ENCODE measurements around the gene EPHA6. TPM values are rescaled to one million over a fixed set of nuclear protein-coding genes. Genes with fewer than 3 reads are reported as not detected.

The EPHA6 gene
- total and polyA plus RNA-seq, 2 donors (not counting 3 experiments of a cell fraction or from before 2014, with no cell fraction given) = not detected

DNA sequence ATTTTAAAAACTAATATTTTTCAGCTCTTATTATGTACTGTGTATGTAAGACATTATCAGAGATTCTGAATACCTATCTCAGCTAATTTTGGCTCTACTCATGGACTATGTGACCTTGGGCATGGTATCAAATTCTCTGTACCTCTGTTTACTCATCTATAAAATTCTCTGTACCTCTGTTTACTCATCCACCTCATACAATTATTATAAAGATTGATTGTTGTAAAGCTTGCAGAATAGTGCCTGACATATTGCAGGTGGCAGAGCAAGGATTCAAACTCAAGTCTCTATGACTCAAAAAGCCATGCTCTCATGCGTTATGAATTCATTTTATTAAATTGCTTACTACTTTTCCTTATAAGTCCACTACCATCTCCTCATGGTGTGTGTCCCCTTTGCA is 798.2 kb downstream of the EPHA6 start:
- no peaks in the 10 kb centered on the region for H3K4me1 ChIP-seq (ENCODE audit: control insufficient read depth, extremely low read depth, insufficient read depth, low read length)
- dilution Hi-C loops (cut with MboI; ENCODE audit: extremely low pct_ligation_motif_present, low sequenced_read_pairs) (no loop called here), intact Hi-C loops (cut with micrococcal nuclease) (no loop called here)
- TF ChIP-seq FOS (IDR thresholded peaks at IDR 0.05; ENCODE audit: borderline replicate concordance, insufficient read depth, low read length) (no peak), MYC (IDR thresholded peaks at IDR 0.05; ENCODE audit: low read depth, low read length) (no peak), JUN (IDR thresholded peaks at IDR 0.05; ENCODE audit: borderline replicate concordance, insufficient read depth, insufficient read length, low read depth) (no peak), GATA2 (IDR thresholded peaks at IDR 0.05; ENCODE audit: insufficient read depth, insufficient read length, low read depth, low read length) (no peak), POLR2A (IDR thresholded peaks at IDR 0.05; ENCODE audit: low read depth, low read length) (no peak), POLR2AphosphoS5 (IDR thresholded peaks at IDR 0.05; ENCODE audit: insufficient read depth, low read depth, low read length) (no peak), EZH2 (IDR thresholded peaks at IDR 0.05; ENCODE audit: borderline replicate concordance, low read depth, low read length, severe bottlenecking) (no peak)
- TF ChIP-seq, protein P1, sequence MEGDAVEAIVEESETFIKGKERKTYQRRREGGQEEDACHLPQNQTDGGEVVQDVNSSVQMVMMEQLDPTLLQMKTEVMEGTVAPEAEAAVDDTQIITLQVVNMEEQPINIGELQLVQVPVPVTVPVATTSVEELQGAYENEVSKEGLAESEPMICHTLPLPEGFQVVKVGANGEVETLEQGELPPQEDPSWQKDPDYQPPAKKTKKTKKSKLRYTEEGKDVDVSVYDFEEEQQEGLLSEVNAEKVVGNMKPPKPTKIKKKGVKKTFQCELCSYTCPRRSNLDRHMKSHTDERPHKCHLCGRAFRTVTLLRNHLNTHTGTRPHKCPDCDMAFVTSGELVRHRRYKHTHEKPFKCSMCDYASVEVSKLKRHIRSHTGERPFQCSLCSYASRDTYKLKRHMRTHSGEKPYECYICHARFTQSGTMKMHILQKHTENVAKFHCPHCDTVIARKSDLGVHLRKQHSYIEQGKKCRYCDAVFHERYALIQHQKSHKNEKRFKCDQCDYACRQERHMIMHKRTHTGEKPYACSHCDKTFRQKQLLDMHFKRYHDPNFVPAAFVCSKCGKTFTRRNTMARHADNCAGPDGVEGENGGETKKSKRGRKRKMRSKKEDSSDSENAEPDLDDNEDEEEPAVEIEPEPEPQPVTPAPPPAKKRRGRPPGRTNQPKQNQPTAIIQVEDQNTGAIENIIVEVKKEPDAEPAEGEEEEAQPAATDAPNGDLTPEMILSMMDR (IDR thresholded peaks at IDR 0.05; ENCODE audit: extremely low read depth in 1 of 2, insufficient read depth in 1 of 2, low read depth in 1 of 2, low read length in 2 of 2) = no peak
- TF ChIP-seq, protein P2, sequence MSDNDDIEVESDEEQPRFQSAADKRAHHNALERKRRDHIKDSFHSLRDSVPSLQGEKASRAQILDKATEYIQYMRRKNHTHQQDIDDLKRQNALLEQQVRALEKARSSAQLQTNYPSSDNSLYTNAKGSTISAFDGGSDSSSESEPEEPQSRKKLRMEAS (IDR thresholded peaks at IDR 0.05; ENCODE audit: insufficient read depth, insufficient read length) = no peak
- H4K20me1 ChIP-seq (replicated peaks; ENCODE audit: control insufficient read depth, extremely low read depth, insufficient read depth, low read length) = no peaks in the 10 kb centered on the region
- ChIA-PET POLR2A (no interaction called here), CTCF (no interaction called here)
- no peak overlapping the region for H2AFZ ChIP-seq (ENCODE audit: low read depth, low read length)
- no peaks in the 10 kb centered on the region for H3K9me3 ChIP-seq (replicated peaks; ENCODE audit: control insufficient read depth, insufficient read depth, low read length)
- no peak overlapping the region for H3K27ac ChIP-seq (ENCODE audit: insufficient read depth, low read depth, low read length)
- H3K4me3 ChIP-seq (replicated peaks in 1 of 3; ENCODE audit: insufficient read depth in 1 of 3, low read depth in 1 of 3, low read length in 3 of 3) = no peak overlapping the region
- H3K79me2 ChIP-seq (ENCODE audit: control insufficient read depth, insufficient read depth, low read length) = no peaks in the 10 kb centered on the region
- no peak for FAIRE-seq
- DNase-seq (ENCODE audit: low read depth, low spot score) = no peak
- no peak overlapping the region for H3K4me2 ChIP-seq (ENCODE audit: insufficient read depth, low read length)
- no TSS peak for BruUV-seq (replicated peaks)
- H3K36me3 ChIP-seq (ENCODE audit: control insufficient read depth in 2 of 2, extremely low read depth in 1 of 2, insufficient read depth in 2 of 2, low read length in 2 of 2) = no peaks in the 10 kb centered on the region
- no peak overlapping the region for H3K9ac ChIP-seq (replicated peaks; ENCODE audit: extremely low read depth, insufficient read depth, low read length)
- H3K27me3 ChIP-seq (ENCODE audit: control insufficient read depth in 2 of 2, insufficient read depth in 2 of 2, low read length in 2 of 2) = no peaks in the 10 kb centered on the region
- no peaks in the 10 kb centered on the region for H3K9me1 ChIP-seq (replicated peaks; ENCODE audit: control insufficient read depth, extremely low read depth, insufficient read depth, low read length)

Data from endothelial cell of umbilical vein (primary cell).